NCI-H187 treated with DMSO at 0.1 percent for 48 hours (cell line): Measurements from ENCODE around the gene KRTAP9-6.
"Not testable (repeated sequence)": the region's sequence is repeated elsewhere in the genome, so short reads cannot be mapped to it uniquely, and the experiment has no call there.

Experiments
- DNase-seq: peaks from one replicate; lab custom pipeline; 2025; lab: John Stamatoyannopoulos, UW

KRTAP9-6 gene, protein sequence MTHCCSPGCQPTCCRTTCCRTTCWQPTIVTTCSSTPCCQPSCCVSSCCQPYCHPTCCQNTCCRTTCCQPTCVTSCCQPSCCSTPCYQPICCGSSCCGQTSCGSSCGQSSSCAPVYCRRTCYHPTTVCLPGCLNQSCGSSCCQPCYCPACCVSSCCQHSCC

DNA sequence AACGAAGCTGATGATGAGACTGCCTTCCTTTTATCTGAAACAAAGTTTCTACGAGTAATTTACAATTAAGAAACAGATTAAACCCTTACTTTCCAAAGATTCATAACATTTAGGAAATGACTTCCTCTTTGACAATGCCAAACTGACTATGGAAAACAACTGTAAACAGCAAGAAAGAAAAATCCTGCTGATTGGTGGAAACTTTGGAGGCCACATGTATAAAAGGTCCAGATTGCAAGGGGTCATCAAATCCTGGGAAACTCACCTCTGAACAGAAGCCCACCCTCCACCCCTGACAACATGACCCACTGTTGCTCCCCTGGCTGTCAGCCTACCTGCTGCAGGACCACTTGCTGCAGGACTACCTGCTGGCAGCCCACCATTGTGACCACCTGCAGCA, at the start of gene KRTAP9-6:
Gene KRTAP9-6 (plus strand): TSS at position 301 of the 400 bp plus-strand sequence. CDS start 0 bp downstream, at position 301.
- no peak for DNase-seq

DNA sequence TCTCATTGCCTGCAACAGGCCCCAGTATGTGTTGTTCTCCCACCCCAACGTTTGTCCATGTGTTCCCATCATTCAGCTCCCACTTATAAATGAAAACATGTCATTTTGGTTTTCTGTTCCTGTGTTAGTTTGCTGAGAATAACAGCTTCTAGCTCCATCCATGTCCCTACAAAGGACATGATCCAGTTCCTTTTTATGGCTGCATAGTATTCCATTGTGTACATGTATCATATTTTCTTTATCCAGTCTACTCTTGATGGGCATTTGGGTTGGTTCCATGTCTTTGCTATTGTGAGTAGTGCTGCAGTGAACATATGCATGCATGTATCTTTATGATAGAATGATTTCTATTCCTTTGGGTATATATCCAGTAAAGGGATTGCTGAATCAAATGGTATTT, 49.5 kb upstream of the KRTAP9-6 start:
- DNase-seq, result no peak

DNA sequence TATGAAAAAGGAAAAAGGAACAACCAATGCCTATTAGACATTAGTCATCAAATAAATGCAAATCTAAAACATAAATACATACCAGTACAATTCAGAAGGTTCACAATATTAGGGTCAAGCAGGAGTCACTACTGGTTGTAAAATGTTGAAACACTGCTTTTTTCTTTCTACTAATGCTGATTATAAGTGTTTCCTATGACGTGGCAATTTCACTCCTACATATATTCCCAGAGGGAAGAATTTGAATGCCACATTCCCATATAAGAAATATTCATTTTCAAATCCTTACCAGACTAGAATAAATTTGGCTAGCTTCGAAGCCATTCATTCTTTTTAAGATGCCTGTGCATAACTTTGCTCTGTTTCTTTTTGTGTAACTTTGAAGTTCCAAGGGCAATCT, 41.4 kb upstream of the KRTAP9-6 start:
- DNase-seq, result no peak

DNA sequence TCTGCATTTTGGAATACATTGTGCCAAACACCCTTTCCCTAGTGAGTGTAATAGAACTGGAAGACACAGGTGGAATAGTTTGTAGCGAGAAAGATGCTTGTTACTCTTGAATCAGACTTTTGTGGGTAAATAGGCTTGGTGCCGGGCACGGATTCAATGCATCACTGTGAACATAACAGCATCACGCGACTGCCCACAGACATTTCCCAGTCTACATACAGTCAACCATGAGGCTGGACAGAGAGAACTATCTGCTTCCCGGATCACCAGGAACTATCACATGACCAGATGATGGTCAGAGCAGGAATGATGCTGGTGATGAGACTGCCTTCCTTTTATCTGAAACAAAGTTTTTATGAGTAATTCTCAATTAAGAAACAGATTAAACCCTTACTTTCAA, 39.1 kb upstream of the KRTAP9-6 start:
- DNase-seq, result no peak

DNA sequence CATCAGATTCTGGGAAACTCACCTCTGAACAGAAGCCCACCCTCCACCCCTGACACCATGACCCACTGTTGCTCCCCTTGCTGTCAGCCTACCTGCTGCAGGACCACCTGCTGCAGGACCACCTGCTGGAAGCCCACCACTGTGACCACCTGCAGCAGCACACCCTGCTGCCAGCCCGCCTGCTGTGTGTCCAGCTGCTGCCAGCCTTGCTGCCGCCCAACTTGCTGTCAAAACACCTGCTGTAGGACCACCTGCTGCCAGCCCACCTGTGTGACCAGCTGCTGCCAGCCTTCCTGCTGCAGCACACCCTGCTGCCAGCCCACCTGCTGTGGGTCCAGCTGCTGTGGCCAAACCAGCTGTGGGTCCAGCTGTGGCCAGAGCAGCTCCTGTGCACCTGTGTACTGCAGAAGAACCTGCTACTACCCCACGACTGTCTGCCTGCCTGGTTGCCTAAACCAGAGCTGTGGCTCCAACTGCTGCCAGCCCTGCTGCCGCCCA, 38.5 kb upstream of the KRTAP9-6 start, which contains the start of gene KRTAP9-2:
Gene KRTAP9-2 (plus strand): TSS at position 51 of the 498 bp plus-strand sequence. CDS start 7 bp downstream, at position 58.
- not testable (repeated sequence) for DNase-seq

DNA sequence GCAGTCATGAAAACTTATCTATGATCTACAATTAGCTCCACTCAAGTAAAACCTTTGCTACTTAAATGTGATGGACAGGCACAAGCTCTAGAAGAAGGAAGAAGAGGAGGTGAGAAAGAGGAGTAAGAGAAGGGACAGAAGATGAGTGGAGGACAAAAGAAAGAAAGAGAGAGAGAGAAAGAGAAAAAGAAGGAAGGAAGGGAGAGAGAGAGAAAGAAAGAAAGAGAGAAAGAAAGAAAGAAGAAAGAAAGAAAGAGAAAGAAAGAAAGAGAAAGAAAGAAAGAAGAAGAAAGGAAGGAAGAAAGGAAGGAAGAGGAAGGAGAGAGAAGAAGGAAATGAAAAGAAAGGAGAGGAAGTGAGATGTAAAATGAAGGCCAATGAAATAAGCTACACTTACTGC, 35.1 kb upstream of the KRTAP9-6 start:
- DNase-seq, result no peak

DNA sequence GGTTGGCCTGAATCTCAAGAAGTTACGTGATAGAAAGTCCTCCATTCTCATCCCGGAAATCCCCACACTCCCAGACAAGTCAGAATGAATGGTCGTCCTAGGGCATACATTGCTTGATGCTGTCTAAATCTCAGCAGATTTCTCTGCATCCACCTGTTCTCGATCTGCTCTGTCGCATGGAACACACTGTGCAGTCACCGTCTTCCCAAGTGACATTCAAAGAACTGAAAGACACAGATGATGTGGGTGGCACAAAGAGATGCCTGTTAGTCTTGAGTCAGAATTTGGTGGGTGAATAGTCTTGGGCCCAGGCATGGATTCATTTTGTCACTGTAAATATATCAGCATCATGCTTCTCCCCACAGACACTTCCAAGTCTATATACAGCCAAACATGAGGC, 33.4 kb upstream of the KRTAP9-6 start:
- DNase-seq, result no peak

DNA sequence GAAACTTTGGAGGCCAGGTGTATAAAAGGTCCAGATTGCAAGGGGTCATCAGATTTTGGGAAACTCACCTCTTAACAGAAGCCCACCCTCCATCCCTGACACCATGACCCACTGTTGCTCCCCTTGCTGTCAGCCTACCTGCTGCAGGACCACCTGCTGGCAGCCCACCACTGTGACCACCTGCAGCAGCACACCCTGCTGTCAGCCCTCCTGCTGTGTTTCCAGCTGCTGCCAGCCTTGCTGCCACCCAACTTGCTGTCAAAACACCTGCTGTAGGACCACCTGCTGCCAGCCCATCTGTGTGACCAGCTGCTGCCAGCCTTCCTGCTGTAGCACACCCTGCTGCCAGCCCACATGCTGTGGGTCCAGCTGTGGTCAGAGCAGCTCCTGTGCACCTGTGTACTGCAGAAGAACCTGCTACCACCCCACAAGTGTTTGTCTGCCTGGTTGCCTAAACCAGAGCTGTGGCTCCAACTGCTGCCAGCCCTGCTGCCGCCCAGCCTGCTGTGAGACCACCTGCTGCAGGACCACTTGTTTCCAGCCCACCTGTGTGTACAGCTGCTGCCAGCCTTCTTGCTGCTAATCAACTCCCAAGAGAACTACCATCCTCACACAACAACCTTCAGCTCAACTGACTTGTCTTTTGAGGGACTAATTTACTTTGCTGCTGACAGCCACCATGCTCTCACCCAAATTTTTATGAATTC, 32.6 kb upstream of the KRTAP9-6 start, which contains the start of gene KRTAP9-3:
Gene KRTAP9-3 (plus strand): TSS at position 51 of the 707 bp plus-strand sequence. CDS start 53 bp downstream, at position 104.
- not testable (repeated sequence) for DNase-seq

DNA sequence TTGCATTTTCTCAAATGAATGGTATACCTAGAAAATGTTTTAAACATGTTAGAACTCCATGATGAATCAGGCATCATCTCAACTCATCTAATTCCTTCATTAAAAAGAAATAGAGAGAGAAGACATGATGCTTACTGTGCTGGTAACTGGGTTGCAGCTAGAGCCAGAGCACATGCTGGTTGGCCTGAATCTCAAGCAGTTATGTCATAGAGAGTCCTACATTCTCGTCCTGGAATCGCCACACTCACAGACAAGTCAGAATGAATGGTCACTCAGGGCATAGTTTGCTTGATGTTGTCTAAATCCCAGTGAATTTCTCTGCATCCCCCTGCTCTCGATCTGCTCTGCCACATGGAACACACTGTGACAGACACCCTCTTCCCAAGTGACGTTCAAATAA, 28.1 kb upstream of the KRTAP9-6 start:
- DNase-seq, result not testable (repeated sequence)

DNA sequence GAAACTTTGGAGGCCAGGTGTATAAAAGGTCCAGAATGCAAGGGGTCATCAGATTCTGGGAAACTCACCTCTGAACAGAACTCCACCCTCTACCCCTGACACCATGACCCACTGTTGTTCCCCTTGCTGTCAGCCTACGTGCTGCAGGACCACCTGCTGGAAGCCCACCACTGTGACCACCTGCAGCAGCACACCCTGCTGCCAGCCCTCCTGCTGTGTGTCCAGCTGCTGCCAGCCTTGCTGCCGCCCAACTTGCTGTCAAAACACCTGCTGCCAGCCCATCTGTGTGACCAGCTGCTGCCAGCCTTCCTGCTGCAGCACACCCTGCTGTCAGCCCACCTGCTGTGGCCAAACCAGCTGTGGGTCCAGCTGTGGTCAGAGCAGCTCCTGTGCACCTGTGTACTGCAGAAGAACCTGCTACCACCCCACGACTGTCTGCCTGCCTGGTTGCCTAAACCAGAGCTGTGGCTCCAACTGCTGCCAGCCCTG, 27.2 kb upstream of the KRTAP9-6 start, which contains the start of gene KRTAP9-8:
Gene KRTAP9-8 (plus strand): TSS at position 51 of the 489 bp plus-strand sequence. CDS start 53 bp downstream, at position 104.
- not testable (repeated sequence) for DNase-seq

DNA sequence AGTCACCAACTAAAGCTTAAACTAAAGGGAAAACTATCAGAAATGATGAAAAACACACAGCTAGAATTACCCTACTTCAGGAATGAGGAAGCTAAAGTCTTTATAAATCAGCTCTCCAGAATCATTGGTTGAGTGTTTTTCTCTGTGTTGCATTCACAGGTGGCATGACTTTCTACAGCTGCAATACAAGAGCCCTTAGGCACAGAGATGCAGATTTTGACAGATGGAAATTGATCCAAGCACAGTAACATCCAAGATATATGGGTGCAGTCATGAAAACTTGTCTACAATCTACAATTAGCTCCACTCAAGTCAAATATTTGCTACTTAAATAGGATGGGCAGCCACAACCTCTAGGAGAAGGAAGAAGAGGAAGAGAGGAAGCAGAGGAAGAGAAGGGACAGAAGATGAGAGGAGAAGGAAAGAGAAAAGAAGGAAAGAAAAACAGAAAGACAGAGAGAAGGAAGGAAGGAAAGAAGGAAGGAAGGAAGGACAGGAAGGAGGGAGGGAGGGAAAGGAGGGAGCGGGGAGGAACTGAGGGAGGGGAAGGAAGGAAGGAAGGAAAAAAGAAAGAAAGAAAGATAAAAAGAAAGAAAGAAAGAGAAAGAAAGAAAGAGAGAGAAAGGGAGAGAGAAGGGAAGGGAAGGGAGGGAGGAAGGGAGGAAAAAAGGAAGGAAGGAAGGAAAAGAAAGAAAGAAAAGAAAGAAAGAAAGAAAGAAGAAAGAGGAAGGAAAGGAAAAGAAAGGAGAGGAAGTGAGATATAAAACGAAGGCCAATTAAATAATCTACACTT, 18.0 kb upstream of the KRTAP9-6 start:
- not testable (repeated sequence) for DNase-seq

DNA sequence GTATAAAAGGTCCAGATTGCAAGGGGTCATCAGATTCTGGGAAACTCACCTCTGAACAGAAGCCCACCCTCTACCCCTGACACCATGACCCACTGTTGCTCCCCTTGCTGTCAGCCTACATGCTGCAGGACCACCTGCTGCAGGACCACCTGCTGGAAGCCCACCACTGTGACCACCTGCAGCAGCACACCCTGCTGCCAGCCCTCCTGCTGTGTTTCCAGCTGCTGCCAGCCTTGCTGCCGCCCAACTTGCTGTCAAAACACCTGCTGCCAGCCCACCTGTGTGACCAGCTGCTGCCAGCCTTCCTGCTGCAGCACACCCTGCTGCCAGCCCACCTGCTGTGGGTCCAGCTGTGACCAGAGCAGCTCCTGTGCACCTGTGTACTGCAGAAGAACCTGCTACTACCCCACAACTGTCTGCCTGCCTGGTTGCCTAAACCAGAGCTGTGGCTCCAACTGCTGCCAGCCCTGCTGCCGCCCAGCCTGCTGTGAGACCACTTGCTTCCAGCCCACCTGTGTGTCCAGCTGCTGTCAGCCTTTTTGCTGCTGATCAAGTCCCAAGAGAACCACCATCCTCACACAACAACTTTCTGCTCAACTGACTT, 15.4 kb upstream of the KRTAP9-6 start, which contains the start of gene KRTAP9-4:
Gene KRTAP9-4 (plus strand): TSS at position 51 of the 604 bp plus-strand sequence. CDS start 34 bp downstream, at position 85.
- DNase-seq, result not testable (repeated sequence)

DNA sequence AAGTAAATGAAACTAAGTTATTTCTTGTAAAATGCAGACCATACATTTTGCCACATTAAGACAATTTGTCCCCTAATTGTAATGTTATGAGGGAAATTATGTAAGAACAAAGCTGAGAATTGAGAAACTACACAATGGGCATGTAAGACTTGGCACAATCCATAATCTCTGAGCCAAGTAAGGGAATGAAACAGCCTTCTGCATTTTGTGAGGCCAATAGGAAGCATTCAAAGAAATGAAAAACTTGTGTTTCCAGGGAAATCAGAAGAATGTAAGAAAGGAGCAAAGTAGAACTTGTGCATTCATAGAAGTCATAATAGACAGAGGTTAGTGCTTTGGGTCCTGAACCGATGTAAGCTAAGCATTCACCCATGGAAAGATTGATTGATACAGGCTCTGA, 13.9 kb upstream of the KRTAP9-6 start:
- DNase-seq, result no peak

DNA sequence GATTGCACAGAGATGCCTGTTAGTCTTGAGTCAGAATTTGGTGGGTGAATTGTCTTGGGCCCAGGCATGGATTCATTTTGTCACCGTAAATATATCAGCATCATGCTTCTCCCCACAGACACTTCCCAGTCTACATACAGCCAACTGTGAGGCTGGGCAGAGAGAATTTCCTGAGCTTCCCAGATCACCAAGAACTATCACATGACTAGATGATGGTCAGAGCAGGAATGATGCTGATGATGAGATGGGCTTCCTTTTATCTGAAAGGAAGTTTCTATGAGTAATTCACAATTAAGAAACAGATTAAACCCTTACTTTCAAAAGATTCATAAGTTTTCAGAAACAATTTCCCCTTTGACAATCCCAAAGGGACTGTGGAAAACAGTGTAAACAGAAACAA, 10.3 kb upstream of the KRTAP9-6 start:
- DNase-seq, result no peak

DNA sequence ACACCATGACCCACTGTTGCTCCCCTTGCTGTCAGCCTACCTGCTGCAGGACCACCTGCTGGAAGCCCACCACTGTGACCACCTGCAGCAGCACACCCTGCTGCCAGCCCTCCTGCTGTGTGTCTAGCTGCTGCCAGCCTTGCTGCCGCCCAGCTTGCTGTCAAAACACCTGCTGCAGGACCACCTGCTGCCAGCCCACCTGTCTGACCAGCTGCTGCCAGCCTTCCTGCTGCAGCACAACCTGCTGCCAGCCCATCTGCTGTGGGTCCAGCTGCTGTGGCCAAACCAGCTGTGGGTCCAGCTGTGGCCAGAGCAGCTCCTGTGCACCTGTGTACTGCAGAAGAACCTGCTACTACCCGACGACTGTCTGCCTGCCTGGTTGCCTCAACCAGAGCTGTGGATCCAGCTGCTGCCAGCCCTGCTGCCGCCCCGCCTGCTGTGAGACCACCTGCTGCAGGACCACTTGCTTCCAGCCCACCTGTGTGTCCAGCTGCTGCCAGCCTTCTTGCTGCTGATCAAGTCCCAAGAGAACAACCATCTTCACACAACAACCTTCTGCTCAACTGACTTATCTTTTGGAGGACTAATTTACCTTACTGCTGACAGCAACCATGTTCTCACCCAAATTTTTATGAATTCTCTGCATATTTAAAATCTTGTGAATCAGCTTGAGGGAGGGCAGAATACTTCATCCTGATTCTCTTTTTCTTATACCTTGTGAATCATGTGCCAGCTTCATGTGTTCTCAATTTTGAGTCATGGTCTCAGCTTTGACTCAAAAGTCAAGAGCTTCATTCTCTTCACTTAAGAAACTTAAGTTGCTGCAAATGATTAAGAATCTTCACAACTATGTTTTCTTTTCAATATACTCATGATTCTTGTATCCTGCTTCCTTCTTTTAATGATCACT, 9.5 kb upstream of the KRTAP9-6 start, which contains the start of gene KRTAP9-9:
Gene KRTAP9-9 (plus strand): TSS at position 4 of the 910 bp plus-strand sequence.
- not testable (repeated sequence) for DNase-seq

DNA sequence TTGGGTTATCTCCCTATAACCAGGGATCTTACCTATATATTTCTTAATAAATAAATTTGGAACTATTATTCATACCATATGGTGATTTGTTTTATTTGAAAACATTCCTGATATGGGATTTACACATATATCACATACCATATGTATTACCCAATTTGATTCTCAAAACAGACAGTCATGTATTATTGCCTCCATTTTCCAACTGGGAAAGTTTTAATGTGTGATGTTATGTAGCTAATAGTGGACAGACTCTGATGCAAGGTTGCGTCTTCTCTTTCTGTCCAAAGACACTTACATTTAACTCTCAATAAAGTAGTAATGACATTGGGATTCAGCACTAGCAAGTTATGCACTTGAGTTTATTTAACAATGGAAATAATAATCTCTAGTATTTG, 8.9 kb upstream of the KRTAP9-6 start:
- DNase-seq, result no peak

DNA sequence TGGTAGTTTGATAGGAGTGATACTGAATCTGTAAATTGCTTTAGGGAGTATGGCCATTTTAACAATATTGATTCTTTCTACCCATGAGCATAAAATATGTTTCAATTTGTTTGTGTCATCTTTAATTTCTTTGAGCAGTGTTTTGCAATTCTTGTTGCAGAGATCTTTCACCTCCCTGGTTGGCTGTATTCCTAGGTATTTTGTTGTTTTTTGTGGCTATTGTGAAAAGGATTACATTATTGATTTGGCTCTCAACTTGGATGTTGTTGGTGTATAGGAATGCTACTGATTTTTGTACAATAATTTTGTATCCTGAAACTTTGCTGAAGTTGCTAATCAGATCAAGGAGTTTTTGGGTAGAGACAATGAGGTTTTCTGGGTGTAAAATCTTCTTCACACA, 6.8 kb upstream of the KRTAP9-6 start:
- DNase-seq, result no peak

DNA sequence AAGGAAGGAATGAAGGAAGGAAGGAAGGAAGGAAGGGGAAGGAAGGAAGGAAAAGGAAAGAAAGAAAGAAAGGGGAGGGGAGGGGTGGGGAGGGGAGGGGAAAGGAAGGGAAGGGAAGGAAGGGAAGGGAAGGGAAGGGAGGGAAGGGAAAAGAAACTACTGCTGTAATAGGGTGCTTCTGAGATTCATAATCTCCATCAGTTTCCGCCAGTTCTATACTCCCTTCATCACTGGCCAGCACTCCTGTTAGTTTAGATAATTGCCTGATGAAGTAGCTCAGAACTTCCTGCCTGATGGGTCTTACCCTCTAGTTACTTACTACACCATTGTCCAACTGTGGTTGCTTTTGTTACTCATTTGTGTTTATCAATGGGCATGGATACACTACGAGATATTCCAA, 2.0 kb upstream of the KRTAP9-6 start:
- no peak for DNase-seq

DNA sequence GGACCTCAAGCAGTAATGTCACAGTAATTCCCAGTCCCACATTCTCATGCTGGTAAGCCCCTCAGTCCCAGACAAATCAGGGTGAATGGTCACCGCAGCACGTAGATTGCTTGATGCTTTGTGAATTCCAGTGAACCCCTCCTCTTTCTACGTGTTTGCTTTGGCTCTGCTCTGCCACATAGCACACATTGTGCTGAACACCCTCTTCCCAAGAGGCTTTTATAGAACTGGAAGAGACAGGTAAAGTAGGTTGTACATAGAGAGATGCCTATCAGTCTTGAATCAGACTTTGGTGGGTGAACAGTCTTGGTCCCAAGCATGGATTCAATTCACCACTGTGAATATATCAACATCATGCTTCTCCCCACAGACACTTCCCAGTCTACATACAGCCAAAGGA, 579 bp upstream of the KRTAP9-6 start:
- no peak for DNase-seq

DNA sequence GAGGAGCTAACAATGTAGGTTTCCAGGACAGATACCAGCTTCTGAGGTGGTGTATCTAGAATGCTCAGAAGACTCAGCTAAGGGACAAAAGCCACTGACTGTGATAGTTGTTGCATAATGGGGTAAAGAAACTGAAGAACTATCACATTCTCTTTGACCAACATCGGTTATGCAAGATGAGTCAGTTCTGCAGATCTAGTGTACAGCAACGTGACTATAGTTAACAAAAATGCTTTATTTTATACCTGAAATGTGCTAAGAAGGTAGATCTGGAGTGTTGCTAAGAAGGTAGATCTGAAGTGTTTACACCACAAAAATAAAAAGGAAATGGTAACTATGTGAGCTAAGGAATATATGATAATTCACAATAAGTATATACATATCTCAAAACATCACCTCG, 2.5 kb downstream of the KRTAP9-6 start:
- DNase-seq, result no peak
